OCI-LY7 (cell line): ENCODE measurements around the gene CACNA2D4. TPM values are rescaled to one million over a fixed set of nuclear protein-coding genes. Genes with fewer than 3 reads are reported as not detected.

Experiments used
- BruUV-seq: library from RNA; stranded (reverse); fragments of 400-500 nt; replicated peaks from 2 replicates; lab custom pipeline; 2021; lab: Mats Ljungman, UMichigan
- CTCF ChIA-PET: fragments of 300-600 bp; sonication (Branson Sonifier 250); formaldehyde crosslinking; loops from one replicate; lab custom pipeline; 2022; ENCODE audit warnings: antibody characterized with exemption; ENCODE audit not compliant: unreplicated experiment; lab: Charles Lee
- POLR2A ChIA-PET: fragments of 300-600 bp; sonication (Branson Sonifier 250); formaldehyde crosslinking; loops from one replicate; lab custom pipeline; 2022; ENCODE audit warnings: antibody characterized with exemption; lab: Charles Lee
- DNase-seq: peaks from one replicate; pipeline ENCODE4 v3.0.0-alpha.2; 2015; ENCODE audit warnings: low spot score
- H2AFZ ChIP-seq: fragments of 200-600 bp; sonication (generic), shearing (Covaris generic); 2 replicates; pipeline ENCODE4 v1.6.1; 2014; ENCODE audit warnings: mild to moderate bottlenecking, antibody characterized with exemption, low read length, moderate library complexity
- H3K27ac ChIP-seq: fragments of 200-600 bp; sonication (generic); 2 replicates; pipeline ENCODE4 v1.5.1; 2014; ENCODE audit warnings: mixed run types, low read depth, mild to moderate bottlenecking, moderate library complexity, low read length, inconsistent platforms; ENCODE audit not compliant: poor library complexity, severe bottlenecking
- H3K36me3 ChIP-seq: fragments of 200-600 bp; sonication (generic); 2 replicates; pipeline ENCODE4 v1.6.1; 2014; ENCODE audit warnings: mild to moderate bottlenecking, antibody characterized with exemption, low read length, moderate library complexity, mixed read lengths; ENCODE audit not compliant: insufficient read depth
- H3K4me1 ChIP-seq: fragments of 200-600 bp; sonication (generic); 2 replicates; pipeline ENCODE4 v1.5.1; 2014; ENCODE audit warnings: mild to moderate bottlenecking, low read length; ENCODE audit not compliant: insufficient read depth, poor library complexity, severe bottlenecking
- H3K4me2 ChIP-seq: fragments of 200-600 bp; sonication (generic); 2 replicates; pipeline ENCODE4 v1.6.1; 2014; ENCODE audit warnings: mild to moderate bottlenecking, low read length
- H3K4me3 ChIP-seq: fragments of 200-600 bp; sonication (generic); 2 replicates; pipeline ENCODE4 v1.5.1; 2014; ENCODE audit warnings: mild to moderate bottlenecking, low read depth, low read length; ENCODE audit not compliant: poor library complexity, severe bottlenecking
- H3K79me2 ChIP-seq: fragments of 200-600 bp; sonication (generic); 2 replicates; pipeline ENCODE4 v1.6.1; 2016; ENCODE audit warnings: low read depth, mild to moderate bottlenecking, low read length, moderate library complexity, mixed read lengths; ENCODE audit not compliant: insufficient read depth
- H3K9me2 ChIP-seq: fragments of 200-600 bp; sonication (generic); 2 replicates; pipeline ENCODE4 v1.6.1; 2016; ENCODE audit warnings: mild to moderate bottlenecking, low read length, mixed read lengths; ENCODE audit not compliant: insufficient read depth
- H3K9me3 ChIP-seq: fragments of 200-600 bp; sonication (generic); 2 replicates; pipeline ENCODE4 v1.6.1; 2014; ENCODE audit warnings: mild to moderate bottlenecking, mixed run types, low read length, mixed read lengths
- H4K20me1 ChIP-seq: fragments of 200-600 bp; sonication (generic); 2 replicates; pipeline ENCODE4 v1.6.1; 2014; ENCODE audit warnings: mild to moderate bottlenecking, antibody characterized with exemption, low read length, moderate library complexity, mixed read lengths; ENCODE audit not compliant: insufficient read depth
- CTCF ChIP-seq: fragments of 200-600 bp; sonication (generic); conservative IDR thresholded peaks from 2 replicates; pipeline ENCODE4 v1.5.1; 2014; ENCODE audit warnings: mild to moderate bottlenecking, antibody characterized with exemption, low read length, moderate library complexity, mixed read lengths
- EZH2phosphoT487 ChIP-seq: fragments of 200-600 bp; sonication (generic); IDR thresholded peaks from 2 replicates; pipeline ENCODE4 v1.6.1; 2018; ENCODE audit warnings: low read depth, borderline replicate concordance, mild to moderate bottlenecking, mixed run types, antibody characterized with exemption, low read length, moderate library complexity, mixed read lengths
- intact Hi-C: fragments of 100-400 bp; cut with micrococcal nuclease; formaldehyde crosslinking; loops from one replicate; pipeline ENCODE4 v1.10.0; 2022; ENCODE audit not compliant: unreplicated experiment
- total RNA-seq, 2 experiments: library from RNA; depleted of rRNA in 1 of 2; stranded (reverse); fragments of >200 nt in 1 of 2; shearing (Covaris generic) in 1 of 2; gene quantifications; 2 replicates each; pipeline ENCODE4 v1.2.3, GENCODE V29; 2014 to 2022

Gene CACNA2D4
- total RNA-seq, 2 experiments from 2014 or later = 0.13 TPM; not detected in 1

GRCh38 chr12:1865284-1865866 lies 53.1 kb downstream of the CACNA2D4 start:
- Histone ChIP-seq H3K9me2 (no peaks in the 10 kb centered on the region), H3K79me2 (no peaks in the 10 kb centered on the region), H3K4me2 (no peak overlapping the region), H2AFZ (no peak overlapping the region), H3K27ac (no peak overlapping the region), H3K4me3 (no peak overlapping the region), H3K4me1 (no peaks in the 10 kb centered on the region), H4K20me1 (no peaks in the 10 kb centered on the region), H3K9me3 (no peaks in the 10 kb centered on the region), H3K36me3 (no peaks in the 10 kb centered on the region)
- ChIA-PET POLR2A (interaction anchor here (0.6 to 1.1 kb wide), 3 partner anchors 9 to 947 kb away, joined by 3 to 4 read pairs (median 4); no protein-coding TSS in a partner anchor), CTCF (no interaction called here)
- no peak for DNase-seq
- TF ChIP-seq EZH2phosphoT487 (no peak), CTCF (no peak)
- intact Hi-C loops = no loop called here
- BruUV-seq = no TSS peak

DNA sequence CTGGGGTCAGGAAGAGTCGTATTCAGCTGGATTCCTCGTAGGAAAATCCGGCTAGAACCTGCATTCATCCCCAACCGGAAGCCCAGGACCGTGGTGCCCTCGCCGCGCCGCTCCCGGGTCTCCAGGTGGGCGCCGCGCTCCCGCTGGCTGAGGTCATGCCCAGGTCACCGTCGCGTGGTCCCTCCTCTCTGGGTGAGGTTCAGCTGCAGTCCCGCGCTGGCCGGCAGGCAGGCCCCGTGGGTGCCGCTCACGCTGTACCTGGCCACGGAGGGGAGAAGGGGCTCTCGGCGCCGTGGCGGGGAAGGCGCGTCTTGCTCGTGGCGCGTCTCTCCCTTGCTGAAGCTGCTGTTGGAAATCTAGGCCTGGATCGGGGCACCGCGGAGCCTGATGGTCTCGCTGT lies 53.6 kb downstream of the CACNA2D4 start:
- intact Hi-C loops = no loop called here
- no peak overlapping the region for H3K4me2 ChIP-seq
- no peak overlapping the region for H2AFZ ChIP-seq
- CTCF ChIA-PET = no interaction called here
- H4K20me1 ChIP-seq = no peaks in the 10 kb centered on the region
- H3K79me2 ChIP-seq = no peaks in the 10 kb centered on the region
- POLR2A ChIA-PET = interaction anchor here (0.6 to 1.1 kb wide), 2 partner anchors 8 to 394 kb away, joined by 3 to 4 read pairs; no protein-coding TSS in a partner anchor
- no TSS peak for BruUV-seq
- no peaks in the 10 kb centered on the region for H3K36me3 ChIP-seq
- H3K4me1 ChIP-seq = no peaks in the 10 kb centered on the region
- no peak overlapping the region for H3K4me3 ChIP-seq
- TF ChIP-seq EZH2phosphoT487 (no peak), CTCF (no peak)
- H3K27ac ChIP-seq = no peak overlapping the region
- H3K9me3 ChIP-seq = no peaks in the 10 kb centered on the region
- no peaks in the 10 kb centered on the region for H3K9me2 ChIP-seq
- no peak for DNase-seq

DNA sequence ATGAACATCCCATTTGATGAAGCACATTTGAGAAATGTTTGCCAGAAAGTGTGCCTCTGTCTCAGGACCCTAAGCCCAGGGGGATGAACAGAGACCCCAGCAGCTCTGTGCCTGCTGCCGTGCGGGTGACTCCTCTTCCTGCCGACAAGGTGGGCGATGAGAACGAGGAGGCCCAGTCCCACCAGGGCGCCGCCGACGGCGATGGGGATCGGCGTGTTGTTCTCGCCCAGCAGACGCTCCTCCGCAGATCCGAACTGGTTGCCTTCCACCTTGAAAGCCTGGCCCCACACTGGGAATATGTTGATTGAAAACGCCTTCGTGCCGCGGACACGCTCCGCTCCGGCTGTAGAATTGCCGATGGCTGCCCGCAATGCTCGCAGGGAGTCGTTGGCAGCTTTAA lies 54.0 kb downstream of the CACNA2D4 start:
- no peak overlapping the region for H3K4me3 ChIP-seq
- no peaks in the 10 kb centered on the region for H3K9me3 ChIP-seq
- BruUV-seq = no TSS peak
- H3K36me3 ChIP-seq = no peaks in the 10 kb centered on the region
- TF ChIP-seq CTCF (no peak), EZH2phosphoT487 (no peak)
- no peak overlapping the region for H3K27ac ChIP-seq
- no peaks in the 10 kb centered on the region for H3K4me1 ChIP-seq
- H2AFZ ChIP-seq = no peak overlapping the region
- H3K9me2 ChIP-seq = no peaks in the 10 kb centered on the region
- POLR2A ChIA-PET = interaction anchor here (0.6 kb wide), 1 partner anchor 395 kb away, joined by 4 read pairs; no protein-coding TSS in a partner anchor
- DNase-seq = no peak
- intact Hi-C loops = no loop called here
- H4K20me1 ChIP-seq = no peaks in the 10 kb centered on the region
- H3K4me2 ChIP-seq = no peak overlapping the region
- no peaks in the 10 kb centered on the region for H3K79me2 ChIP-seq
- CTCF ChIA-PET = no interaction called here
